ENCODE results near the gene RBAK.
"Not testable (repeated sequence)": the region's sequence is repeated elsewhere in the genome, so short reads cannot be mapped to it uniquely, and the experiment has no call there.

Gene RBAK

GRCh38 chr7:5027796-5028410 lies 17.8 kb upstream of the RBAK start:
- H3K36me3 ChIP-seq (ENCODE audit: control insufficient read depth in 4 of 4, insufficient read depth in 4 of 4, low read length in 3 of 4); H3K27ac ChIP-seq (ENCODE audit: insufficient read depth in 1 of 2, low read depth in 1 of 2, low read length in 2 of 2, poor library complexity in 1 of 2, severe bottlenecking in 2 of 2); DNase-seq; CTCF ChIA-PET; POLR2A ChIA-PET; H3K4me1 ChIP-seq (ENCODE audit: control extremely low read depth in 1 of 4, control insufficient read depth in 4 of 4, insufficient read depth in 4 of 4, low read length in 3 of 4); H3K4me3 ChIP-seq (ENCODE audit: control insufficient read depth in 1 of 7, extremely low read depth in 1 of 7, insufficient read depth in 4 of 7, low read depth in 2 of 7, low read length in 6 of 7); H3K27me3 ChIP-seq (replicated peaks in 2 of 5; ENCODE audit: control insufficient read depth in 4 of 5, insufficient read depth in 5 of 5, low read length in 4 of 5): not testable (repeated sequence)
- WGBS (ENCODE audit: insufficient coverage): 91% methylated on average over 12 of the region's 14 CpGs
- peaks cover 0 to 20% (median 1%) of the 10 kb centered on the region in 5 experiments for H3K9me3 ChIP-seq (ENCODE audit: control extremely low read depth in 1 of 5, control insufficient read depth in 4 of 5, insufficient read depth in 2 of 5, low read depth in 1 of 5, low read length in 4 of 5)

GRCh38 chr7:5033186-5033585 lies 12.5 kb upstream of the RBAK start:
- H3K4me3 ChIP-seq (ENCODE audit: control insufficient read depth in 1 of 7, extremely low read depth in 1 of 7, insufficient read depth in 4 of 7, low read depth in 2 of 7, low read length in 6 of 7); POLR2A ChIA-PET; H3K9me3 ChIP-seq (ENCODE audit: control extremely low read depth in 1 of 5, control insufficient read depth in 4 of 5, insufficient read depth in 2 of 5, low read depth in 1 of 5, low read length in 4 of 5); H3K27ac ChIP-seq (ENCODE audit: insufficient read depth in 1 of 2, low read depth in 1 of 2, low read length in 2 of 2, poor library complexity in 1 of 2, severe bottlenecking in 2 of 2); CTCF ChIA-PET; DNase-seq; H3K36me3 ChIP-seq (ENCODE audit: control insufficient read depth in 4 of 4, insufficient read depth in 4 of 4, low read length in 3 of 4); H3K4me1 ChIP-seq (ENCODE audit: control extremely low read depth in 1 of 4, control insufficient read depth in 4 of 4, insufficient read depth in 4 of 4, low read length in 3 of 4); H3K27me3 ChIP-seq (replicated peaks in 2 of 5; ENCODE audit: control insufficient read depth in 4 of 5, insufficient read depth in 5 of 5, low read length in 4 of 5): not testable (repeated sequence)
- 95% methylated on average over 4 of the region's 10 CpGs for WGBS (ENCODE audit: insufficient coverage)

- DNase-seq: no peak
- Histone ChIP-seq H3K4me3 (ENCODE audit: control insufficient read depth in 1 of 7, extremely low read depth in 1 of 7, insufficient read depth in 4 of 7, low read depth in 2 of 7, low read length in 6 of 7) (no peak overlapping the region), H3K27ac (ENCODE audit: insufficient read depth in 1 of 2, low read depth in 1 of 2, low read length in 2 of 2, poor library complexity in 1 of 2, severe bottlenecking in 2 of 2) (no peak overlapping the region), H3K36me3 (ENCODE audit: control insufficient read depth in 4 of 4, insufficient read depth in 4 of 4, low read length in 3 of 4) (peaks cover 0 to 3% (median 0%) of the 10 kb centered on the region in 4 experiments), H3K4me1 (ENCODE audit: control extremely low read depth in 1 of 4, control insufficient read depth in 4 of 4, insufficient read depth in 4 of 4, low read length in 3 of 4) (no peaks in the 10 kb centered on the region), H3K9me3 (ENCODE audit: control extremely low read depth in 1 of 5, control insufficient read depth in 4 of 5, insufficient read depth in 2 of 5, low read depth in 1 of 5, low read length in 4 of 5) (no peaks in the 10 kb centered on the region), H3K27me3 (replicated peaks in 2 of 5; ENCODE audit: control insufficient read depth in 4 of 5, insufficient read depth in 5 of 5, low read length in 4 of 5) (no peaks in the 10 kb centered on the region)
- WGBS (ENCODE audit: insufficient coverage): 94% methylated on average over 9 of the region's 9 CpGs
- POLR2A ChIA-PET: interaction anchor here (0.7 kb wide), 1 partner anchor 47 kb away, joined by 3 read pairs; no protein-coding TSS in a partner anchor
- CTCF ChIA-PET: no interaction called here
These were observed 10.4 kb upstream of the RBAK start for GRCh38 chr7:5035276-5035675.

GRCh38 chr7:5036446-5036845 lies 9.2 kb upstream of the RBAK start:
- CTCF ChIA-PET: interaction anchor here (0.8 kb wide), 1 partner anchor 62 kb away, joined by 3 read pairs; no protein-coding TSS in a partner anchor
- POLR2A ChIA-PET: no interaction called here
- WGBS (ENCODE audit: insufficient coverage): 79% methylated on average over 4 of the region's 9 CpGs

GRCh38 chr7:5041047-5041446 lies 4.6 kb upstream of the RBAK start:
- Histone ChIP-seq H3K4me1 (ENCODE audit: control extremely low read depth in 1 of 4, control insufficient read depth in 4 of 4, insufficient read depth in 4 of 4, low read length in 3 of 4) (peaks cover 0 to 2% (median under 1%) of the 10 kb centered on the region in 4 experiments), H3K36me3 (ENCODE audit: control insufficient read depth in 4 of 4, insufficient read depth in 4 of 4, low read length in 3 of 4) (peaks cover 0 to 3% (median 0%) of the 10 kb centered on the region in 4 experiments), H3K27me3 (replicated peaks in 2 of 5; ENCODE audit: control insufficient read depth in 4 of 5, insufficient read depth in 5 of 5, low read length in 4 of 5) (no peaks in the 10 kb centered on the region), H3K4me3 (ENCODE audit: control insufficient read depth in 1 of 7, extremely low read depth in 1 of 7, insufficient read depth in 4 of 7, low read depth in 2 of 7, low read length in 6 of 7) (no peak overlapping the region), H3K9me3 (ENCODE audit: control extremely low read depth in 1 of 5, control insufficient read depth in 4 of 5, insufficient read depth in 2 of 5, low read depth in 1 of 5, low read length in 4 of 5) (no peaks in the 10 kb centered on the region), H3K27ac (ENCODE audit: insufficient read depth in 1 of 2, low read depth in 1 of 2, low read length in 2 of 2, poor library complexity in 1 of 2, severe bottlenecking in 2 of 2) (no peak overlapping the region)
- POLR2A ChIA-PET: no interaction called here
- WGBS (ENCODE audit: insufficient coverage): 71% methylated on average over 3 of the region's 5 CpGs
- DNase-seq: peak in 1 of 3 donors; percentile 41
- CTCF ChIA-PET: no interaction called here

More at GRCh38 chr7:5036446-5036845, 9.2 kb upstream of the RBAK start:
- peaks cover 0 to 3% (median 0%) of the 10 kb centered on the region in 4 experiments for H3K36me3 ChIP-seq (ENCODE audit: control insufficient read depth in 4 of 4, insufficient read depth in 4 of 4, low read length in 3 of 4)
- no peaks in the 10 kb centered on the region for H3K4me1 ChIP-seq (ENCODE audit: control extremely low read depth in 1 of 4, control insufficient read depth in 4 of 4, insufficient read depth in 4 of 4, low read length in 3 of 4)
- no peak overlapping the region for H3K27ac ChIP-seq (ENCODE audit: insufficient read depth in 1 of 2, low read depth in 1 of 2, low read length in 2 of 2, poor library complexity in 1 of 2, severe bottlenecking in 2 of 2)
- no peaks in the 10 kb centered on the region for H3K27me3 ChIP-seq (replicated peaks in 2 of 5; ENCODE audit: control insufficient read depth in 4 of 5, insufficient read depth in 5 of 5, low read length in 4 of 5)
- no peak overlapping the region for H3K4me3 ChIP-seq (ENCODE audit: control insufficient read depth in 1 of 7, extremely low read depth in 1 of 7, insufficient read depth in 4 of 7, low read depth in 2 of 7, low read length in 6 of 7)
- no peak for DNase-seq
- no peaks in the 10 kb centered on the region for H3K9me3 ChIP-seq (ENCODE audit: control extremely low read depth in 1 of 5, control insufficient read depth in 4 of 5, insufficient read depth in 2 of 5, low read depth in 1 of 5, low read length in 4 of 5)

GRCh38 chr7:5043661-5044060 lies 2.0 kb upstream of the RBAK start:
- no peak for DNase-seq
- Histone ChIP-seq H3K9me3 (ENCODE audit: control extremely low read depth in 1 of 5, control insufficient read depth in 4 of 5, insufficient read depth in 2 of 5, low read depth in 1 of 5, low read length in 4 of 5) (no peaks in the 10 kb centered on the region), H3K4me1 (ENCODE audit: control extremely low read depth in 1 of 4, control insufficient read depth in 4 of 4, insufficient read depth in 4 of 4, low read length in 3 of 4) (peaks cover 0 to 4% (median 1%) of the 10 kb centered on the region in 4 experiments), H3K27ac (ENCODE audit: insufficient read depth in 1 of 2, low read depth in 1 of 2, low read length in 2 of 2, poor library complexity in 1 of 2, severe bottlenecking in 2 of 2) (no peak overlapping the region), H3K4me3 (ENCODE audit: control insufficient read depth in 1 of 7, extremely low read depth in 1 of 7, insufficient read depth in 4 of 7, low read depth in 2 of 7, low read length in 6 of 7) (no peak overlapping the region), H3K36me3 (ENCODE audit: control insufficient read depth in 4 of 4, insufficient read depth in 4 of 4, low read length in 3 of 4) (peaks cover 0 to 3% (median under 1%) of the 10 kb centered on the region in 4 experiments), H3K27me3 (replicated peaks in 2 of 5; ENCODE audit: control insufficient read depth in 4 of 5, insufficient read depth in 5 of 5, low read length in 4 of 5) (no peaks in the 10 kb centered on the region)
- ChIA-PET POLR2A (no interaction called here), CTCF (no interaction called here)
- WGBS (ENCODE audit: insufficient coverage): 100% methylated on average over 1 of the region's 2 CpGs

- CTCF ChIA-PET: interaction anchor here (1.0 kb wide), 1 partner anchor 40 kb away, joined by 3 read pairs; no protein-coding TSS in a partner anchor
- H3K9me3 ChIP-seq (ENCODE audit: control extremely low read depth in 1 of 5, control insufficient read depth in 4 of 5, insufficient read depth in 2 of 5, low read depth in 1 of 5, low read length in 4 of 5): peaks cover 0 to 16% (median 5%) of the 10 kb centered on the region in 5 experiments
- POLR2A ChIA-PET; H3K4me1 ChIP-seq (ENCODE audit: control extremely low read depth in 1 of 4, control insufficient read depth in 4 of 4, insufficient read depth in 4 of 4, low read length in 3 of 4); H3K27me3 ChIP-seq (replicated peaks in 2 of 5; ENCODE audit: control insufficient read depth in 4 of 5, insufficient read depth in 5 of 5, low read length in 4 of 5): not testable (repeated sequence)
- peaks cover 4 to 27% (median 20%) of the 10 kb centered on the region in 4 experiments for H3K36me3 ChIP-seq (ENCODE audit: control insufficient read depth in 4 of 4, insufficient read depth in 4 of 4, low read length in 3 of 4)
- peak overlapping the region; percentile 79 to 87 for H3K27ac ChIP-seq (ENCODE audit: insufficient read depth in 1 of 2, low read depth in 1 of 2, low read length in 2 of 2, poor library complexity in 1 of 2, severe bottlenecking in 2 of 2)
- peak overlapping the region; percentile 64 to 81 (median 75) for H3K4me3 ChIP-seq (ENCODE audit: control insufficient read depth in 1 of 7, extremely low read depth in 1 of 7, insufficient read depth in 4 of 7, low read depth in 2 of 7, low read length in 6 of 7)
- WGBS (ENCODE audit: insufficient coverage): 0% methylated on average over 13 of the region's 20 CpGs
- peak in 1 of 3 donors; percentile 11 for DNase-seq
These were observed 705 bp downstream of the RBAK start for GRCh38 chr7:5046397-5046732.
